Activated naive CD4-positive, alpha-beta T cell treated with anti-CD3 and anti-CD28 coated beads, Interleukin-2, amount 50 U/mL, for 72 hours (primary cell): Measurements from ENCODE around the gene FAM193B. TPM values are rescaled to one million over a fixed set of nuclear protein-coding genes. Genes with fewer than 3 reads are reported as not detected.

Experiments used
- ATAC-seq, 2 donors: fragments of 150-1000 bp; cut with Tn5 transposase; 2 replicates each; pipeline ENCODE4 v1.10.0; 2021; ENCODE audit warnings: mild to moderate bottlenecking in 2 of 2, moderate library complexity in 2 of 2
- DNase-seq, 2 donors: peaks; one replicate each; pipeline ENCODE4 v3.0.0; 2021 to 2022; ENCODE audit warnings: low spot score in 2 of 2
- H3K27ac Mint-ChIP-seq, 2 donors: one replicate each; pipeline ENCODE4 v1.8.0; 2022; ENCODE audit warnings: mild to moderate bottlenecking in 2 of 2, mixed read lengths in 2 of 2
- H3K36me3 Mint-ChIP-seq, 2 donors: one replicate each; pipeline ENCODE4 v1.8.0; 2022; ENCODE audit warnings: mixed read lengths in 2 of 2
- H3K9me3 Mint-ChIP-seq, 2 donors: one replicate each; pipeline ENCODE4 v1.8.0; 2022; ENCODE audit warnings: mixed read lengths in 2 of 2
- total RNA-seq, 2 donors: library from RNA; stranded (reverse); gene quantifications; one replicate each; pipeline ENCODE4 v1.2.3, GENCODE V29; 2022

Gene FAM193B
- total RNA-seq, 2 donors from 2014 or later = 73.1 to 108 TPM

- ATAC-seq (no peak), DNase-seq (no peak)
- peak overlapping the region in 1 of 2 donors; percentile 4 for H3K27ac Mint-ChIP-seq
- peaks cover 0 to 19% of the 10 kb centered on the region in 2 donors for H3K36me3 Mint-ChIP-seq
- H3K9me3 Mint-ChIP-seq = no peaks in the 10 kb centered on the region
These were observed 77.7 kb downstream of the FAM193B start for GRCh38 chr5:177476531-177477233.

GRCh38 chr5:177475563-177476427 lies 78.6 kb downstream of the FAM193B start:
- ATAC-seq = no peak
- Mint-ChIP-seq H3K36me3 (peaks cover 0 to 19% of the 10 kb centered on the region in 2 donors), H3K9me3 (no peaks in the 10 kb centered on the region), H3K27ac (peak overlapping the region in 1 of 2 donors; percentile 4)
- DNase-seq = no peak

GRCh38 chr5:177474846-177475562 lies 79.4 kb downstream of the FAM193B start:
- Mint-ChIP-seq H3K36me3 (peaks cover 0 to 19% of the 10 kb centered on the region in 2 donors), H3K27ac (no peak overlapping the region), H3K9me3 (no peaks in the 10 kb centered on the region)
- DNase-seq (no peak), ATAC-seq (no peak)

GRCh38 chr5:177474002-177474476 lies 80.3 kb downstream of the FAM193B start:
- no peak for ATAC-seq
- H3K27ac Mint-ChIP-seq = peak overlapping the region in 1 of 2 donors; percentile 62
- peaks cover 0 to 9% of the 10 kb centered on the region in 2 donors for H3K36me3 Mint-ChIP-seq
- H3K9me3 Mint-ChIP-seq = no peaks in the 10 kb centered on the region
- DNase-seq = no peak

GRCh38 chr5:177473443-177474001 lies 80.8 kb downstream of the FAM193B start, which contains the start of gene DBN1:
Gene DBN1, minus strand, starts transcription at chr5:177473634. Its CDS starts 113 bp downstream, at chr5:177473521.
- H3K27ac Mint-ChIP-seq = peak within 1 kb of the TSS in 1 of 2 donors; percentile 62
- H3K36me3 Mint-ChIP-seq = peaks cover 0 to 4% of the 10 kb centered on the region in 2 donors
- H3K9me3 Mint-ChIP-seq = no peaks in the 10 kb centered on the region
- DNase-seq = no peak
- peak; percentile 11 to 57 for ATAC-seq

GRCh38 chr5:177472460-177473442 lies 81.6 kb downstream of the FAM193B start:
- no peaks in the 10 kb centered on the region for H3K9me3 Mint-ChIP-seq
- peak overlapping the region in 1 of 2 donors; percentile 50 for H3K27ac Mint-ChIP-seq
- no peaks in the 10 kb centered on the region for H3K36me3 Mint-ChIP-seq

GRCh38 chr5:177471610-177472356 lies 82.6 kb downstream of the FAM193B start:
- H3K9me3 Mint-ChIP-seq = no peaks in the 10 kb centered on the region
- H3K27ac Mint-ChIP-seq = peak overlapping the region in 1 of 2 donors; percentile 50
- peak in 1 of 2 donors; percentile 37 for ATAC-seq
- no peaks in the 10 kb centered on the region for H3K36me3 Mint-ChIP-seq
- no peak for DNase-seq

More at GRCh38 chr5:177472460-177473442, 81.6 kb downstream of the FAM193B start:
- ATAC-seq (peak; percentile 67 to 68), DNase-seq (peak in 1 of 2 donors; percentile 56)

GRCh38 chr5:177470759-177471536 lies 83.4 kb downstream of the FAM193B start:
- Mint-ChIP-seq H3K36me3 (no peaks in the 10 kb centered on the region), H3K27ac (peak overlapping the region in 1 of 2 donors; percentile 32), H3K9me3 (no peaks in the 10 kb centered on the region)
- DNase-seq (no peak), ATAC-seq (peak in 1 of 2 donors; percentile 16)

Other genes with a start within 250 kb of the FAM193B start
- 10 to 100 TPM; 31.4 to 73.9 TPM for gene MXD3, start 242.7 kb downstream of the FAM193B start, total RNA-seq
- 100 to 1,000 TPM in 1 of 2 donors, 10 to 100 TPM in 1; 96.7 to 108 TPM for gene LMAN2, start 202.9 kb downstream of the FAM193B start, total RNA-seq
- gene RGS14, start 196.6 kb downstream of the FAM193B start, total RNA-seq = 10 to 100 TPM; 22.0 to 77.6 TPM
- gene SLC34A1, start 170.1 kb downstream of the FAM193B start, total RNA-seq = under 1 TPM; 0.07 to 0.19 TPM
- not detected for gene PFN3, start 153.9 kb downstream of the FAM193B start, total RNA-seq
- gene F12, start 145.0 kb downstream of the FAM193B start, total RNA-seq = 1 to 10 TPM; 2.2 to 9.8 TPM
- 100 to 1,000 TPM; 104 to 125 TPM for gene GRK6, start 127.9 kb downstream of the FAM193B start, total RNA-seq
- gene PRR7, start 107.7 kb downstream of the FAM193B start, total RNA-seq = 10 to 100 TPM in 1 of 2 donors, 1 to 10 TPM in 1; 4.1 to 11.4 TPM
- 10 to 100 TPM in 1 of 2 donors, 1 to 10 TPM in 1; 5.5 to 20.2 TPM for gene DBN1, start 80.9 kb downstream of the FAM193B start, total RNA-seq
- gene PDLIM7, start 57.0 kb downstream of the FAM193B start, total RNA-seq = 10 to 100 TPM; 44.6 to 47.5 TPM
- 10 to 100 TPM in 1 of 2 donors, 1 to 10 TPM in 1; 1.8 to 14.9 TPM for gene DOK3, start 44.7 kb downstream of the FAM193B start, total RNA-seq
- 100 to 1,000 TPM in 1 of 2 donors, 10 to 100 TPM in 1; 70.1 to 230 TPM for gene DDX41, start 37.6 kb downstream of the FAM193B start, total RNA-seq
- gene TMED9, start 37.6 kb upstream of the FAM193B start, total RNA-seq = 100 to 1,000 TPM in 1 of 2 donors, 10 to 100 TPM in 1; 94.0 to 114 TPM
- gene B4GALT7, start 45.6 kb upstream of the FAM193B start, total RNA-seq = 10 to 100 TPM in 1 of 2 donors, 1 to 10 TPM in 1; 3.8 to 19.8 TPM
- gene FAM153A, start 228.3 kb upstream of the FAM193B start, total RNA-seq = 10 to 100 TPM; 11.4 to 87.3 TPM